Epithelial cell of esophagus (primary cell): Measurements from ENCODE around the gene GPR17.

Experiments used
- DNase-seq: peaks from one replicate; pipeline ENCODE4 v3.0.0; 2010; ENCODE audit warnings: low read depth
- H3K4me3 ChIP-seq: 2 replicates; pipeline ENCODE4 v1.5.1; 2011; ENCODE audit warnings: mild to moderate bottlenecking, low read length, control low read depth
- CTCF ChIP-seq: IDR thresholded peaks from 2 replicates; pipeline ENCODE4 v1.5.1; 2011; ENCODE audit warnings: low read depth, mild to moderate bottlenecking, low read length, control low read depth, inconsistent platforms; ENCODE audit not compliant: insufficient read depth; ENCODE audit errors: missing control alignments

Gene GPR17

DNA sequence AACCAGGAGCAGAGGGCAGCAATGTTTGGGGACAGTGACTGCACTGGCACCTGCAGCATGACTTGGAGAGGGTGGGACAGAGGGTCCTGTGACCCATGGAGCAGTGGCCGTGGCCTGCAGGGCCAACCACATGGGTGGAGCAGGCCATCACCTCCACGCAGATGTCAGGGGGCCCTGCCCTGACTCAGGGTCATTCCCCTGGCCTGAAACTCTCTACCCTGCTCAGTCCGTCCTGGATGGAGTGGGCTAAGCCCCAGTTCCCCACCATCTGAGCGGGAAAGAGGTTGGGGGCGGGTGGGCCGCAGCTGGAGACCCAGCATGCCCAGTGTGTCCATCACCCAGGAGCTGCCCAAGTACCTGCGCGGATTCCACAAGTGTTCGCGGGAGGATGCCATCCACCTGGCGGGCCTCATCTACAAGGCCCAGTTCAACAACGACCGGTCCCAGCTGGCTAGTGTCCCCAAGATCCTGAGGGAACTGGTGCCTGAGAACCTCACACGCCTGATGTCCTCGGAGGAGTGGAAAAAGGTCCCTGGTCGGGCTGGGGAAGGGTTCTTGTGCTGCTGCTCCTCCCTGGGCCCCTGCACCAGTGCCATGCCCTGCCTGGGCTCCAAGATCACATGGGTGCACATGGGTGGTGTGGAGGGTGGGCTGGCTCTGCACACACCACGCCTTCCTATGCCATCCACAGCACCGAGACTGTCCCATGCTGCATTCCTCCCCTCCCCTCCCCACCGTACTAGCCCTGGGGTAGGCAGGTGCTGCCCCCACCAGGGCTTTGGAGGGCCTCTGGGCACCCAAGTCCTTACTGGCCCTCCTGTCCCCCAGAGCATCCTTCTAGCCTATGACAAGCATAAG, 10.3 kb upstream of the GPR17 start:
- TF ChIP-seq CTCF = no peak
- no peak for DNase-seq
- no peak overlapping the region for H3K4me3 ChIP-seq

- no peak for DNase-seq
- H3K4me3 ChIP-seq = no peak overlapping the region
- TF ChIP-seq CTCF = no peak
Observed at GRCh38 chr2:127636248-127637235, 9.4 kb upstream of the GPR17 start.

DNA sequence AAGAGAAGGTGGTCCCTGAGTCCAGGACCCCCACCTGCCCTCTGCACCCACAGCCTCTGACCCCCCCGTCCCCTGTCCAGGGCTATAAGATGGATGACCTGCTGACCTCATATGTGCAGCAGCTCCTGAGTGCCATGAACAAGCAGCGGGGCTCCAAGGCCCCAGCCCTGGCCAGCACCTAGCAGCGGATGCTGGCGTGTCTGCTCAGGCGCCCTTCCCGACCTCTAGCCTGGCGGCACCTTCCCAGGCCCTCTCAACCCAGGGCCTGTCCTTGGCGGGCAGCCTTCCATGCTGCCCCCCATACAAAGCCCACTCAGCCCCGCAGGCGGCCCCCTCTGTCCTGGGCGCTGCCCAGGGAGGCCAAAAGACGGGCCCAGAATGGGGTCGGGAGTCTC, 8.7 kb upstream of the GPR17 start:
- no peak for DNase-seq
- no peak for TF ChIP-seq CTCF

GRCh38 chr2:127637725-127638252, 8.2 kb upstream of the GPR17 start:
- no peak overlapping the region for H3K4me3 ChIP-seq

More for the DNA sequence above, 8.7 kb upstream of the GPR17 start:
- H3K4me3 ChIP-seq = no peak overlapping the region

GRCh38 chr2:127638361-127639110, 7.4 kb upstream of the GPR17 start:
- H3K4me3 ChIP-seq = no peak overlapping the region
- peak; percentile 27 for DNase-seq
- TF ChIP-seq CTCF = no peak

More at GRCh38 chr2:127637725-127638252, 8.2 kb upstream of the GPR17 start:
- DNase-seq = peak; percentile 75
- TF ChIP-seq CTCF = no peak

- DNase-seq = no peak
- no peak overlapping the region for H3K4me3 ChIP-seq
- no peak for TF ChIP-seq CTCF
Observed at GRCh38 chr2:127639111-127639474, 6.9 kb upstream of the GPR17 start.
